H9 (cell line): ENCODE measurements around the gene PCYT2. TPM values are rescaled to one million over a fixed set of nuclear protein-coding genes. Genes with fewer than 3 reads are reported as not detected.

Experiments
- DNase-seq: peaks from one replicate; pipeline ENCODE4 v3.0.0-alpha.2; 2017
- H2AFZ ChIP-seq: one replicate; pipeline ENCODE4 v1.6.1; 2013; ENCODE audit warnings: mild to moderate bottlenecking, low read length, control low read depth, moderate library complexity
- H2AK5ac ChIP-seq: 2 replicates; pipeline ENCODE4 v1.6.1; 2013; ENCODE audit warnings: low read length, control low read depth, mixed read lengths; ENCODE audit not compliant: insufficient read length
- H2BK120ac ChIP-seq: one replicate; pipeline ENCODE4 v1.6.1; 2013; ENCODE audit warnings: low read depth, mild to moderate bottlenecking, low read length, control low read depth, inconsistent platforms; ENCODE audit not compliant: poor library complexity, severe bottlenecking
- H2BK12ac ChIP-seq: 2 replicates; pipeline ENCODE4 v1.6.1; 2013; ENCODE audit warnings: low read length, control low read depth, mixed read lengths, low read depth; ENCODE audit not compliant: insufficient read length
- H2BK15ac ChIP-seq: 2 replicates; pipeline ENCODE4 v1.6.1; 2013; ENCODE audit warnings: low read depth, low read length, control low read depth
- H2BK20ac ChIP-seq: one replicate; pipeline ENCODE4 v1.6.1; 2013; ENCODE audit warnings: low read depth, mild to moderate bottlenecking, low read length, control low read depth, inconsistent platforms; ENCODE audit not compliant: poor library complexity, severe bottlenecking
- H2BK5ac ChIP-seq: 2 replicates; pipeline ENCODE4 v1.6.1; 2013; ENCODE audit warnings: low read length, control low read depth, mixed read lengths; ENCODE audit not compliant: insufficient read length
- H3K14ac ChIP-seq: 2 replicates; pipeline ENCODE4 v1.6.1; 2013; ENCODE audit warnings: low read length, control low read depth; ENCODE audit not compliant: insufficient read depth
- H3K18ac ChIP-seq: 2 replicates; pipeline ENCODE4 v1.6.1; 2013; ENCODE audit warnings: low read depth, mild to moderate bottlenecking, mixed read lengths, low read length, control low read depth; ENCODE audit not compliant: insufficient read length
- H3K23ac ChIP-seq: 2 replicates; pipeline ENCODE4 v1.6.1; 2013; ENCODE audit warnings: low read length, control low read depth, mixed read lengths, low read depth; ENCODE audit not compliant: insufficient read length
- H3K23me2 ChIP-seq: 2 replicates; pipeline ENCODE4 v1.6.1; 2013; ENCODE audit warnings: low read depth, mild to moderate bottlenecking, mixed read lengths, low read length, control low read depth; ENCODE audit not compliant: insufficient read length, poor library complexity, severe bottlenecking
- H3K27ac ChIP-seq: 2 replicates; pipeline ENCODE4 v1.5.1; 2013; ENCODE audit warnings: low read length, control low read depth, mixed read lengths, low read depth; ENCODE audit not compliant: insufficient read length
- H3K27me3 ChIP-seq: 2 replicates; pipeline ENCODE4 v1.6.1; 2013; ENCODE audit warnings: low read length, control low read depth, inconsistent platforms; ENCODE audit not compliant: insufficient read depth
- H3K4ac ChIP-seq: 2 replicates; pipeline ENCODE4 v1.6.1; 2013; ENCODE audit warnings: low read depth, mild to moderate bottlenecking, control low read depth, inconsistent platforms, low read length, moderate library complexity
- H3K4me1 ChIP-seq: 2 replicates; pipeline ENCODE4 v1.6.1; 2013; ENCODE audit warnings: low read length, control low read depth, inconsistent platforms; ENCODE audit not compliant: insufficient read depth
- H3K4me2 ChIP-seq: 2 replicates; pipeline ENCODE4 v1.6.1; 2013; ENCODE audit warnings: low read length, control low read depth, mixed read lengths; ENCODE audit not compliant: insufficient read length, insufficient read depth
- H3K56ac ChIP-seq: 2 replicates; pipeline ENCODE4 v1.6.1; 2013; ENCODE audit warnings: low read depth, mild to moderate bottlenecking, mixed read lengths, low read length, control low read depth; ENCODE audit not compliant: insufficient read length
- H3K79me1 ChIP-seq: 2 replicates; pipeline ENCODE4 v1.6.1; 2013; ENCODE audit warnings: low read depth, mild to moderate bottlenecking, moderate library complexity, low read length, control low read depth, inconsistent platforms; ENCODE audit not compliant: insufficient read depth, poor library complexity, severe bottlenecking
- H3K79me2 ChIP-seq: 2 replicates; pipeline ENCODE4 v1.6.1; 2013; ENCODE audit warnings: low read length, control low read depth, inconsistent platforms; ENCODE audit not compliant: insufficient read depth
- H3K9ac ChIP-seq: 2 replicates; pipeline ENCODE4 v1.6.1; 2013; ENCODE audit warnings: low read length, control low read depth, mixed read lengths; ENCODE audit not compliant: insufficient read length; ENCODE audit errors: extremely low read depth
- H3K9me3 ChIP-seq: one replicate; pipeline ENCODE4 v1.6.1; 2013; ENCODE audit warnings: low read depth, low read length, inconsistent platforms; ENCODE audit not compliant: control insufficient read depth
- H3T11ph ChIP-seq: one replicate; pipeline ENCODE4 v1.6.1; 2013; ENCODE audit warnings: mild to moderate bottlenecking, low read length, control low read depth, inconsistent platforms
- H4K20me1 ChIP-seq: one replicate; pipeline ENCODE4 v1.6.1; 2013; ENCODE audit not compliant: control insufficient read depth, insufficient read length, insufficient read depth
- H4K5ac ChIP-seq: 2 replicates; pipeline ENCODE4 v1.6.1; 2013; ENCODE audit warnings: low read depth, mild to moderate bottlenecking, mixed read lengths, low read length, control low read depth; ENCODE audit not compliant: insufficient read length
- H4K8ac ChIP-seq: replicated peaks from 2 replicates; pipeline ENCODE4 v1.6.1; 2013; ENCODE audit warnings: low read length, control low read depth, mixed read lengths, low read depth; ENCODE audit not compliant: insufficient read length
- H4K91ac ChIP-seq: 2 replicates; pipeline ENCODE4 v1.6.1; 2013; ENCODE audit warnings: low read depth, mild to moderate bottlenecking, moderate library complexity, mixed read lengths, low read length, control low read depth; ENCODE audit not compliant: insufficient read length
- H3K27ac Mint-ChIP-seq, 3 experiments: 2 replicates in 2 of 3; 3 replicates in 1 of 3; pipeline ENCODE4 v1.8.0; 2020 to 2021; ENCODE audit warnings: mixed read lengths in 3 of 3, mild to moderate bottlenecking in 1 of 3, moderate library complexity in 1 of 3
- H3K27me3 Mint-ChIP-seq: 2 replicates; pipeline ENCODE4 v1.8.0; 2021; ENCODE audit warnings: low read depth, mild to moderate bottlenecking, moderate library complexity, mixed read lengths
- H3K36me3 Mint-ChIP-seq, 3 experiments: 2 replicates in 2 of 3; 3 replicates in 1 of 3; pipeline ENCODE4 v1.8.0; 2020 to 2021; ENCODE audit warnings: low read depth in 3 of 3, mixed read lengths in 3 of 3; ENCODE audit not compliant: insufficient read depth in 1 of 3
- H3K4me1 Mint-ChIP-seq, 2 experiments: 2 replicates each; pipeline ENCODE4 v1.8.0; 2020; ENCODE audit warnings: mixed read lengths in 2 of 2
- H3K4me3 Mint-ChIP-seq, 2 experiments: 2 replicates in 1 of 2; 3 replicates in 1 of 2; pipeline ENCODE4 v1.8.0; 2020 to 2021; ENCODE audit warnings: mild to moderate bottlenecking in 2 of 2, mixed read lengths in 2 of 2, moderate library complexity in 1 of 2
- H3K9me3 Mint-ChIP-seq, 2 experiments: 2 replicates in 1 of 2; 3 replicates in 1 of 2; pipeline ENCODE4 v1.8.0; 2020; ENCODE audit warnings: mild to moderate bottlenecking in 2 of 2, mixed read lengths in 2 of 2, moderate library complexity in 1 of 2
- WGBS: extraction: QIAGEN DNeasy Blood & Tissue Kit; methylation state at CpG from one replicate; pipeline ENCODE4 v1.1.7; 2013; ENCODE audit warnings: missing lambda C conversion rate, low lambda C conversion rate, mixed read lengths; ENCODE audit not compliant: insufficient read length; ENCODE audit errors: extremely low coverage; 5-methylcytosine and 5-hydroxymethylcytosine counted together
- total RNA-seq: library from RNA; stranded (reverse); gene quantifications from 2 replicates; pipeline ENCODE4 v1.2.1, GENCODE V29; 2021
- TF ChIP-seq, protein P1 (sequence below): fragments of 200-600 bp; sonication (generic); conservative IDR thresholded peaks from 3 replicates; pipeline ENCODE4 v1.8.0; 2021; ENCODE audit warnings: antibody characterized with exemption, mild to moderate bottlenecking

The PCYT2 gene
- total RNA-seq, 1 experiment from 2014 or later, result 24.5 TPM

DNA sequence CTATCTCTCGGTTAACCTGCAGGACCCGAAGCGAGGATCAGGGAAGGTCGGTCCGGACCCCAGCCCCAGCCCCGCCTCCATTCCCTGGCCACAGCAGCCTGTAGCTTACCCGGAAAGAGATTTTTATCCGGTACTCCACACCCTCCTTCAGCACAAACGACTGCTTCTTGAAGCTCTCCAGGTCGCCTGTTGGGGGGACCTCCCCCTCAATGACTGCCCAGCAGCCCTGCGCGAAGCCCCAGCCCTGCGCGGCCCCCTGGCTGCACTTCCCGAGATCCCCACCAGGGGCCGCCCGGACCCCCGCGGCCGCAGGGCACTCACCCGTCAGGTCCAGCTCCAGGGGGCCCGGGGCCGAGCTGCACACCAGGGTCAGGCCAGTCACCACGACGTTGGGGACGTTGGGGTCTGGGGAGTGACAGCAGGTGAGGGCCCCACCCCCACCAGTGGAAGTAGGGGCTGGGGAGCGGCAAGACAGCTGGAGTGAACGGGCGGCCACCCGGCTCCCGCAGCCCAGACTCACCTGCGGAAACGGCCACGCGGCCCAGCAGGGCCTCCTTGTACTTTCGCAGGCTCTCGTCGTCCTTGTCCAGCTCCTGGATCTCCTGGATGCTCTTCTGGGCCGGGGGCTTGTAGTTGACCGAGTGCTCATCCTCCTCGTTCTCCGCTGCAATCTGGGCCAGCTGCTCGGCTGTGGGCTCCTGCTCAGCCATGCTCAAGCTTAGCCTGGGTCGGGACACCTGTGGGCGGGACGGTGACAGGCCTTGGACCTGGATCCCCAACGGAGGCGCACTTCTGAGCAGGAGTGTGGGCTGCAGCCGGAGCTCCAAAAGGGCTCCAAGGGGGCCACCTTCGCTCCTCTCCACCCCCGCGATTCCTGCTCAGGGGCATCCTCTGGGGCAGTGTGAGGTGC lies 41.7 kb downstream of the PCYT2 start:
- Histone ChIP-seq H3K23me2 (peaks cover 8% of the 10 kb centered on the region), H3K9ac (peak overlapping the region; percentile 16), H2AK5ac (no peak overlapping the region), H4K8ac (no peak overlapping the region), H2AFZ (no peak overlapping the region), H3K4ac (no peak overlapping the region), H3K27me3 (no peaks in the 10 kb centered on the region), H3K79me2 (no peaks in the 10 kb centered on the region), H2BK15ac (no peak overlapping the region), H3K79me1 (no peaks in the 10 kb centered on the region), H3K14ac (0 out of 2 replicates have a peak overlapping the region, but pooled peaks have one; percentile 14), H2BK120ac (no peak overlapping the region), H4K5ac (no peak overlapping the region), H3K18ac (no peak overlapping the region), H3K27ac (no peak overlapping the region), H2BK5ac (no peak overlapping the region), H3K23ac (no peak overlapping the region), H3K4me2 (peak overlapping the region; percentile 61), H4K20me1 (no peaks in the 10 kb centered on the region), H3T11ph (no peak overlapping the region), H2BK20ac (no peak overlapping the region), H3K9me3 (no peaks in the 10 kb centered on the region), H3K56ac (no peak overlapping the region), H3K4me1 (no peaks in the 10 kb centered on the region), H2BK12ac (no peak overlapping the region), H4K91ac (no peak overlapping the region)
- TF ChIP-seq, protein P1, sequence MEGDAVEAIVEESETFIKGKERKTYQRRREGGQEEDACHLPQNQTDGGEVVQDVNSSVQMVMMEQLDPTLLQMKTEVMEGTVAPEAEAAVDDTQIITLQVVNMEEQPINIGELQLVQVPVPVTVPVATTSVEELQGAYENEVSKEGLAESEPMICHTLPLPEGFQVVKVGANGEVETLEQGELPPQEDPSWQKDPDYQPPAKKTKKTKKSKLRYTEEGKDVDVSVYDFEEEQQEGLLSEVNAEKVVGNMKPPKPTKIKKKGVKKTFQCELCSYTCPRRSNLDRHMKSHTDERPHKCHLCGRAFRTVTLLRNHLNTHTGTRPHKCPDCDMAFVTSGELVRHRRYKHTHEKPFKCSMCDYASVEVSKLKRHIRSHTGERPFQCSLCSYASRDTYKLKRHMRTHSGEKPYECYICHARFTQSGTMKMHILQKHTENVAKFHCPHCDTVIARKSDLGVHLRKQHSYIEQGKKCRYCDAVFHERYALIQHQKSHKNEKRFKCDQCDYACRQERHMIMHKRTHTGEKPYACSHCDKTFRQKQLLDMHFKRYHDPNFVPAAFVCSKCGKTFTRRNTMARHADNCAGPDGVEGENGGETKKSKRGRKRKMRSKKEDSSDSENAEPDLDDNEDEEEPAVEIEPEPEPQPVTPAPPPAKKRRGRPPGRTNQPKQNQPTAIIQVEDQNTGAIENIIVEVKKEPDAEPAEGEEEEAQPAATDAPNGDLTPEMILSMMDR, result peak; percentile 98
- no peaks in the 10 kb centered on the region for H3K9me3 Mint-ChIP-seq
- H3K27me3 Mint-ChIP-seq, result no peaks in the 10 kb centered on the region; the same call in 1 of the 2 replicates
- peaks cover 17 to 34% of the 10 kb centered on the region in 2 experiments for H3K4me1 Mint-ChIP-seq
- whole genome bisulfite sequencing, result no CpG with 5 or more reads among the region's 52 CpGs
- H3K27ac Mint-ChIP-seq, result peak overlapping the region in 2 of 3 experiments; percentile 92 to 95; a peak in 4 of 7 replicates
- H3K36me3 Mint-ChIP-seq, result peaks cover 5 to 16% (median 13%) of the 10 kb centered on the region in 3 experiments; a peak in 6 of 7 replicates
- DNase-seq, result peak; percentile 86
- peak overlapping the region; percentile 77 to 86 for H3K4me3 Mint-ChIP-seq
